Measurements from ENCODE around the gene TMEM250. TPM values are rescaled to one million over a fixed set of nuclear protein-coding genes. Genes with fewer than 3 reads are reported as not detected.

TMEM250 gene
- polyA plus RNA-seq, 1 of the 3 experiments (the other 2 are of a cell fraction) = 25.9 TPM

DNA sequence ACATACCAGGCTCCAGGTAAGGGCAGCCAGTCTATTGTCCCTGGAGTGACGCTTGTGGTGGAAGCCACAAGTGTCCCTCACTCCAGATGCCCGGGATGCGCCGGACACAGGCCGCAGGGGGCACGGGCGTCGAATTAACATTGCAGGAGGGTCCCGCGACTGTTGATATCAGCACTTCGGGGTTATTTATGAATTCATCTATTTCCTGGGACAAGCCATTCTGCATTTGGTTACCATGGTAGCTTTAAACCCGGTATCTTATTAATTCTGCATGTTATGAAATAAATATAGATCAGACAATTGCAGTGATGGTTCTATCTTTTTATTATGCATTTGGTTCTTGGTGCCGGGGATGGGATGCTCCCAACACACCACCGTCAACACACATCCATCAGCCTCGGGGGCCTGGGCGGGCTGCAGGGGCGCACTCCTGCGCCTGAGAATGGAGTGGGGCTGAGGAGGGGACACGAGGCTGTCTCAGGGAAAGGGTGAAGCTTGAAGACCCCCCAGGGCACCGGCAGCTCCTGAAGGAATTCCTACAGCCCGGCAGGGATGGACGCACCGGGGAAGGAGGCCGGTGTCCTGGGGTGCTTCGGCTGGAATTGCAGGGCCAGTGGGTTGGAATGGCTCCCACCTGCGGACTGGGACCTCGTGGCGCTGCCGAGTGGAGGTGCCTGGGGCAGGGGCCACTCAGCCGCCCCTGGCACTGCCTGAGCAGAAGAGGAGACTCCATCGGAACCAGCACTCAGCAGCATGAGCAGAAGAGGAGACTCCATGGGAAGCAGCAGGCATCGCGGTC is 17.7 kb upstream of the TMEM250 start (continued):
- TF ChIP-seq, protein P1, sequence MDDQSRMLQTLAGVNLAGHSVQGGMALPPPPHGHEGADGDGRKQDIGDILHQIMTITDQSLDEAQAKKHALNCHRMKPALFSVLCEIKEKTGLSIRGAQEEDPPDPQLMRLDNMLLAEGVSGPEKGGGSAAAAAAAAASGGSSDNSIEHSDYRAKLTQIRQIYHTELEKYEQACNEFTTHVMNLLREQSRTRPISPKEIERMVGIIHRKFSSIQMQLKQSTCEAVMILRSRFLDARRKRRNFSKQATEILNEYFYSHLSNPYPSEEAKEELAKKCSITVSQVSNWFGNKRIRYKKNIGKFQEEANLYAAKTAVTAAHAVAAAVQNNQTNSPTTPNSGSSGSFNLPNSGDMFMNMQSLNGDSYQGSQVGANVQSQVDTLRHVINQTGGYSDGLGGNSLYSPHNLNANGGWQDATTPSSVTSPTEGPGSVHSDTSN (IDR thresholded peaks at IDR 0.05) = no peak
- TF ChIP-seq GABPA (IDR thresholded peaks at IDR 0.05; ENCODE audit: low read depth) (no peak), POLR2AphosphoS5 (IDR thresholded peaks at IDR 0.05; ENCODE audit: low read depth, low read length) (no peak)

DNA sequence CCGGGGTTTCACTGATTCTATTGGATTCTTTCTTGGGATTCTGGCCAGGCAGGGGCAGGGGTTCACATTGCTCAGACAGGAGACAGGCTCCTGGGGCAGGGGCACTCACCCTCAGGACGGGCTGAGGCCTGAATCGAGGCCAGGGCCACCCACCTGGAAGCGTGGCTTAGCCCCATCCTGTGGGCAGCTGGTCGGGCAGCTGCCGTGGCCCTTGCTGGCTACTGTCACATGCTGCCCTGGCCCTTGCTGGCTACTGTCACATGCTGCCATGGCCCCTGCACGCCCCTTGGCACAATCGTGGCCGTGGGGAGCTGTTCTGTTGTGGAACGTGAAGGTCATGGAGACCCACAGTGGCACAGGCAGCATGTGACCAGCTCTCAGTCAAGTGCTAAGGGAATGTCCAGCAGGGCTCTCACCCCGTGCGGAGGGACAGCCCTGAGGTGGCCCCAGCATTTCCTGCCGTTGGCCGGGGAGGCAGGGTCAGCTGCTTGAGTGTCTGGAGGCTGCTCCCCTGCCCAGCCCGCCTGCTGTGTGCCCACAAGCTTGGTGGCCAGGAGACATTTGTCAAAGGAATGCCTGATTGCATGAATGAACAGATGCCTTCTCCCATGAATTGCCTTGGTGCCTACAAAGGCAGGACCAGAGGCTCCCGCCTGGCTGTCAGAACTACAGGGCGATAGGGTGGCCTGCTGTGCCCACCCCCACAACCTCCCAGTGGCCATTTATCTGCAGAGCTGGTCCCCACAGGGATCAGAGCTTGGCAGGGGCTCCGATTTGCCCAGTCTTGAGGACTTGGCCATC is 16.9 kb upstream of the TMEM250 start:
- CTCF ChIA-PET = interaction anchor here (1.0 to 5.7 kb wide), 7 partner anchors 11 to 148 kb away, joined by 3 to 48 read pairs (median 5); partner anchors contain the start of gene NACC2
- POLR2A ChIA-PET = no interaction called here
- no peak overlapping the region for H2AFZ ChIP-seq (ENCODE audit: low read depth)

DNA sequence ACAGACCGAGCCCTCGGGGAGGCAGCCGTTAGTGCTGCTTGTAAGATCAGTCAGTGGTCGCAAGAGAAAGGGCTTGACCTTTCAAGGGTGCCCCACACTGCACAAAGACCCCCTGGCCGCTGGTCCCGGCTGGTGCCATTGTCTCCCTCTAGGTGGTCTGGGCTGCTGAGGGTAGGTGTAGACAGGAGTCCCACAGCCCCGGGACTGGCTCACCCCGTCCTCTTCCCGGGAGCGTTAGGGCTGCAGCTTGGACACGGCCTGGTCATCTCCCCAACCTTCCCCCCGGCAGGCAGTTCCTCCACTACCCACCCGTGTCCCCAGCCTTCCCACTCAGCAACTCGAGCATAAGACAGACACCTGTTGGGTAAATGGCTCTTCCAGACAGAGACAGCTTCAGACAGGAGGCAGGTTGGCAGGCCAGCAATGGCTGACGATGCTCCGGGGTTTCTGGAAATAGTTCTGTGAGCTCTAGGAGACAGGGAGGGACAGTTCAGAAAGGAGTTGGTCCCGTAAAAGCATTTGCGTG is 15.3 kb upstream of the TMEM250 start:
- peaks cover 4 to 15% of the 10 kb centered on the region in 2 experiments; a peak in 2 of 4 replicates for H3K4me1 ChIP-seq (ENCODE audit: control insufficient read depth in 1 of 2, insufficient read depth in 2 of 2, low read depth in 1 of 2, low read length in 1 of 2)
- no peak for DNase-seq
- H2AFZ ChIP-seq (ENCODE audit: low read depth) = no peak overlapping the region
- H3K9me3 ChIP-seq = no peaks in the 10 kb centered on the region
- no peaks in the 10 kb centered on the region for H3K36me3 ChIP-seq (replicated peaks in 1 of 2; ENCODE audit: control insufficient read depth in 1 of 2, insufficient read depth in 2 of 2, low read length in 1 of 2)
- peaks cover 71% of the 10 kb centered on the region for H3K27me3 ChIP-seq (ENCODE audit: insufficient read depth)
- no peak overlapping the region for H3K27ac ChIP-seq (ENCODE audit: low read depth in 2 of 2, low read length in 1 of 2)
- no peak overlapping the region for H3K4me3 ChIP-seq (ENCODE audit: low read depth in 2 of 2, low read length in 1 of 2)
- H3K79me2 ChIP-seq (ENCODE audit: insufficient read depth) = no peaks in the 10 kb centered on the region
- 9% methylated on average over 8 of the region's 18 CpGs for WGBS (ENCODE audit: low lambda C conversion rate)
- no peaks in the 10 kb centered on the region for H3F3A ChIP-seq (replicated peaks; ENCODE audit: insufficient read depth)
- H3K9me2 ChIP-seq = no peaks in the 10 kb centered on the region
- H4K20me1 ChIP-seq (ENCODE audit: insufficient read depth) = no peaks in the 10 kb centered on the region
- CTCF ChIA-PET = interaction anchor here (0.7 to 5.7 kb wide), 7 partner anchors 10 to 134 kb away, joined by 3 to 48 read pairs (median 5); no protein-coding TSS in a partner anchor
- TF ChIP-seq, protein P2, sequence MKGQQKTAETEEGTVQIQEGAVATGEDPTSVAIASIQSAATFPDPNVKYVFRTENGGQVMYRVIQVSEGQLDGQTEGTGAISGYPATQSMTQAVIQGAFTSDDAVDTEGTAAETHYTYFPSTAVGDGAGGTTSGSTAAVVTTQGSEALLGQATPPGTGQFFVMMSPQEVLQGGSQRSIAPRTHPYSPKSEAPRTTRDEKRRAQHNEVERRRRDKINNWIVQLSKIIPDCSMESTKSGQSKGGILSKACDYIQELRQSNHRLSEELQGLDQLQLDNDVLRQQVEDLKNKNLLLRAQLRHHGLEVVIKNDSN (IDR thresholded peaks at IDR 0.05; ENCODE audit: borderline replicate concordance, low read depth) = no peak
- no peak overlapping the region for H3K9ac ChIP-seq
- peak overlapping the region; percentile 95 for H3K4me2 ChIP-seq
- POLR2A ChIA-PET = no interaction called here

More for the DNA sequence above, 16.9 kb upstream of the TMEM250 start:
- peak; percentile 55 for DNase-seq
- Histone ChIP-seq H3K9me3 (no peaks in the 10 kb centered on the region), H3K27me3 (ENCODE audit: insufficient read depth) (peaks cover 64% of the 10 kb centered on the region), H3K4me3 (ENCODE audit: low read depth in 2 of 2, low read length in 1 of 2) (no peak overlapping the region), H3F3A (replicated peaks; ENCODE audit: insufficient read depth) (no peaks in the 10 kb centered on the region), H3K36me3 (replicated peaks in 1 of 2; ENCODE audit: control insufficient read depth in 1 of 2, insufficient read depth in 2 of 2, low read length in 1 of 2) (no peaks in the 10 kb centered on the region), H3K9ac (no peak overlapping the region), H3K79me2 (ENCODE audit: insufficient read depth) (no peaks in the 10 kb centered on the region), H4K20me1 (ENCODE audit: insufficient read depth) (no peaks in the 10 kb centered on the region), H3K27ac (ENCODE audit: low read depth in 2 of 2, low read length in 1 of 2) (no peak overlapping the region), H3K4me2 (no peak overlapping the region), H3K9me2 (no peaks in the 10 kb centered on the region), H3K4me1 (ENCODE audit: control insufficient read depth in 1 of 2, insufficient read depth in 2 of 2, low read depth in 1 of 2, low read length in 1 of 2) (peaks cover 4 to 15% of the 10 kb centered on the region in 2 experiments; a peak in 2 of 4 replicates)
- WGBS (ENCODE audit: low lambda C conversion rate) = 19% methylated on average over 7 of the region's 18 CpGs
- TF ChIP-seq YY1 (IDR thresholded peaks at IDR 0.05; ENCODE audit: low read depth) = no peak
- no peak for TF ChIP-seq TEAD4 (IDR thresholded peaks at IDR 0.05; ENCODE audit: borderline replicate concordance, insufficient read depth)
- no peak for TF ChIP-seq EZH2phosphoT487 (IDR thresholded peaks at IDR 0.05; ENCODE audit: borderline replicate concordance, low read depth)
- TF ChIP-seq SIN3A (IDR thresholded peaks at IDR 0.05; ENCODE audit: borderline replicate concordance, low read depth, low read length) = no peak
- no peak for TF ChIP-seq TAF1 (IDR thresholded peaks at IDR 0.05; ENCODE audit: borderline replicate concordance, low read depth, low read length)
- TF ChIP-seq SMC3 (IDR thresholded peaks at IDR 0.05; ENCODE audit: low read depth, low read length) = no peak

All from SK-N-SH (cell line).